Astrocyte of the spinal cord (primary cell): ENCODE measurements around the gene OR10D3.
"Not testable (repeated sequence)": the region's sequence is repeated elsewhere in the genome, so short reads cannot be mapped to it uniquely, and the experiment has no call there.

Source experiments
- DNase-seq: peaks from one replicate; pipeline ENCODE4 v3.0.0; 2011; ENCODE audit warnings: low read depth, low spot score
- H3K4me3 ChIP-seq: 2 replicates; pipeline ENCODE4 v1.5.1; 2011; ENCODE audit warnings: low read depth, mild to moderate bottlenecking, low read length, moderate library complexity
- in situ Hi-C: cut with HindIII; loops from 2 replicates; pipeline ENCODE4 v1.10.0; 2017; ENCODE audit warnings: low sequenced_read_pairs
- TF ChIP-seq, protein P1 (sequence below): IDR thresholded peaks from 2 replicates; pipeline ENCODE4 v1.5.1; 2012; ENCODE audit warnings: low read depth, mild to moderate bottlenecking, low read length, inconsistent platforms

OR10D3 gene

DNA sequence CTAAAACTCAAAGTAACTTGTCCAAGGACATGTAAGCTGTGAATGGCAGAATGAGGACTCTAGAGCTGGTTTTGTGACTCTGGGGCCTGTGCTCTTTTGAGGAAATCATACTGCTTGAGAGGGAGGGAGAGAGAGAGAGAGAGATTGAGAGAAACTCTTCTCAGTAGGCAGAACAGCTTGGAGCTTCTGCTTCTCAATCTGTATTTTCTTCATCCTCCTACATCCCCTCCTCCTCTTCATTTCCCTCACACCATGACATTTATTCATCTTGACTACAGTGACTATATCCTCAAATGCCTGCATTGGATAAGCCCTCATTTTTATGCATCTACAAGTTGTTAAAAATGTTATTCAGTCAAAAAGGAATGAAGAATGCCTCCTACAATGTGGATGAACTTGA, 23.7 kb upstream of the OR10D3 start:
- in situ Hi-C loops = no loop called here
- DNase-seq = no peak
- H3K4me3 ChIP-seq = no peak overlapping the region
- TF ChIP-seq, protein P1, sequence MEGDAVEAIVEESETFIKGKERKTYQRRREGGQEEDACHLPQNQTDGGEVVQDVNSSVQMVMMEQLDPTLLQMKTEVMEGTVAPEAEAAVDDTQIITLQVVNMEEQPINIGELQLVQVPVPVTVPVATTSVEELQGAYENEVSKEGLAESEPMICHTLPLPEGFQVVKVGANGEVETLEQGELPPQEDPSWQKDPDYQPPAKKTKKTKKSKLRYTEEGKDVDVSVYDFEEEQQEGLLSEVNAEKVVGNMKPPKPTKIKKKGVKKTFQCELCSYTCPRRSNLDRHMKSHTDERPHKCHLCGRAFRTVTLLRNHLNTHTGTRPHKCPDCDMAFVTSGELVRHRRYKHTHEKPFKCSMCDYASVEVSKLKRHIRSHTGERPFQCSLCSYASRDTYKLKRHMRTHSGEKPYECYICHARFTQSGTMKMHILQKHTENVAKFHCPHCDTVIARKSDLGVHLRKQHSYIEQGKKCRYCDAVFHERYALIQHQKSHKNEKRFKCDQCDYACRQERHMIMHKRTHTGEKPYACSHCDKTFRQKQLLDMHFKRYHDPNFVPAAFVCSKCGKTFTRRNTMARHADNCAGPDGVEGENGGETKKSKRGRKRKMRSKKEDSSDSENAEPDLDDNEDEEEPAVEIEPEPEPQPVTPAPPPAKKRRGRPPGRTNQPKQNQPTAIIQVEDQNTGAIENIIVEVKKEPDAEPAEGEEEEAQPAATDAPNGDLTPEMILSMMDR = no peak

GRCh38 chr11:124160986-124161385, 22.2 kb upstream of the OR10D3 start:
- no peak overlapping the region for H3K4me3 ChIP-seq
- TF ChIP-seq, protein P1 = no peak
- in situ Hi-C loops = no loop called here
- no peak for DNase-seq

- TF ChIP-seq, protein P1 = no peak
- in situ Hi-C loops = no loop called here
- DNase-seq = no peak
- H3K4me3 ChIP-seq = no peak overlapping the region
Observed at GRCh38 chr11:124167826-124168231, 15.3 kb upstream of the OR10D3 start.

- in situ Hi-C loops = no loop called here
- H3K4me3 ChIP-seq = no peak overlapping the region
- TF ChIP-seq, protein P1 = no peak
- DNase-seq = no peak
Observed at GRCh38 chr11:124168796-124169195, 14.3 kb upstream of the OR10D3 start.

DNA sequence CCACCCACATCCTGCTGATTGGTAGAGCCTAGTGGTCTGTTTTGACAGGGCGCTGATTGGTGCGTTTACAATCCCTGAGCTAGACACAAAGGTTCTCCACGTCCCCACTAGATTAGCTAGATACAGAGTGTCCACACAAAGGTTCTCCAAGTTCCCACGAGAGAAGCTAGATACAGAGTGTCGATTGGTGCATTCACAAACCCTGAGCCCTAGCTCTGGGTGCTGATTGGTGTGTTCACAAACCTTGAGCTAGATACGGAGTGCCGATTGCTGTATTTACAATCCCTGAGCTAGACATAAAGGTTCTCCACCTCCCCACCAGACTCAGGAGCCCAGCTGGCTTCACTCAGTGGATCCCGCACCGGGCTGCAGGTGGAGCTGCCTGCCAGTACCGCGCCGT, 12.8 kb upstream of the OR10D3 start:
- DNase-seq, H3K4me3 ChIP-seq, in situ Hi-C loops: not testable (repeated sequence)

DNA sequence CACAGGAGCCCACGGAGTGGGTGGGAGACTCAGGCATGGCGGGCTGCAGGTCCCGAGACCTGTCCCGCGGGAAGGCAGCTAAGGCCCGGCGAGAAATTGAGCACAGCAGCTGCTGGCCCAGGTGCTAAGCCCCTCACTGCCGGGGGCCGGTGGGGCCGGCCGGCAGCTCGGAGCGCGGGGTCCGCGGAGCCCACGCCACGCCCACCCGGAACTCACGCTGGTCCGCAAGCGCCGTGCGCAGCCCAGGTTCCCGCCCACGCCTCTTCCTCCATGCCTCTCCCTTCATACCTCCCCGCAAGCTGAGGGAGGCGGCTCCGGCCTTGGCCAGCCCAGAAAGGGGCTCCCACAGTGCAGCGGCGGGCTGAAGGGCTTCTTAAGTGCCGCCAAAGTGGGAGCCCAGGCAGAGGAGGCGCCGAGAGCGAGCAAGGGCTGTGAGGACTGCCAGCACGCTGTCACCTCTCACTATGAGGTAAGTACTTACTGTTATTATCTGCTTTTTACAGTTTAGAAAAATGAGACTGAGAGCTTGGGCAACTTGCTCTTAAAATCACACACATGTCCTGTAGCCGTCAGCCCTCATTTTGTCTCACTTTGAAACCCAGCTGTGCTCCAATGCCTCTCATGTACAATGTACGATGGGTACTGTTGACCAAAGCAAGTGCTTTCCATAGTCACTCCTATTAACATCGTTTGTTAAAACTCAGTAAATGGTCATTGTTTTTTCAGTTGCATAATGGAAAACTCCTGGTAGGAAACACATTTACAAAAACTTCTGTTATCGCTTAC, 12.2 kb upstream of the OR10D3 start:
- TF ChIP-seq, protein P1 = no peak

DNA sequence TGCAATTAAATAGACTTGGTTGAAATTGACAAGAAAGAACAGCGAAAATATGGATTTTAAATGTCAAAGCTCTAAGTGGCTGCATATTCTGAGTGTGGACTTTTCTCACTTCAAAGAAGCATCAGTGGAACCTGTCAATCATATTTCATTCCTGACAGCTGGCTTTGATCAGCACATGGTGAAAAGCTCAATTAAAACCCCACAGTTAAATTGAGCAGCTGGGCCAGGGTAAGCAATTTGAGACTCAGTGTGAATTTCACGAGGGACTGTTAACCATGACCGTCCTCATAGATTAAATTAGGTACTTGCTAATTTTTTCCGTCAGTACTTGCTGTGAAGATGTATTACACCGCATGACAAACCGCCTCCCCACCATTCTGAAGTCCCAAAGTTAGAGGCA, 11.0 kb upstream of the OR10D3 start:
- TF ChIP-seq, protein P1 = no peak
- in situ Hi-C loops = no loop called here
- no peak for DNase-seq
- no peak overlapping the region for H3K4me3 ChIP-seq

More for the DNA sequence above, 12.2 kb upstream of the OR10D3 start:
- in situ Hi-C loops = no loop called here
- H3K4me3 ChIP-seq = no peak overlapping the region
- no peak for DNase-seq
